ENCODE results near the gene PNPLA6. TPM values are rescaled to one million over a fixed set of nuclear protein-coding genes. Genes with fewer than 3 reads are reported as not detected.

PNPLA6 gene
- total RNA-seq, 1 donor from 2014 or later = 52.7 TPM

GRCh38 chr19:7552781-7553180 lies 17.3 kb downstream of the PNPLA6 start:
- H3K9me3 ChIP-seq (ENCODE audit: control insufficient read depth in 3 of 3, low read length in 3 of 3) = no peaks in the 10 kb centered on the region
- peaks cover 28 to 35% (median 34%) of the 10 kb centered on the region in 3 donors for H3K36me3 ChIP-seq (ENCODE audit: control insufficient read depth in 3 of 3, insufficient read depth in 3 of 3, low read length in 3 of 3)
- H3K4me3 ChIP-seq (ENCODE audit: low read length in 3 of 3) = no peak overlapping the region
- H3K9ac ChIP-seq (ENCODE audit: low read depth in 1 of 3, low read length in 3 of 3) = no peak overlapping the region
- H3K27ac ChIP-seq (ENCODE audit: low read depth, low read length) = no peak overlapping the region
- H3K27me3 ChIP-seq (ENCODE audit: control insufficient read depth in 3 of 3, insufficient read depth in 3 of 3, low read length in 3 of 3) = no peaks in the 10 kb centered on the region
- peaks cover 0 to 5% (median 3%) of the 10 kb centered on the region in 3 donors for H3K4me1 ChIP-seq (ENCODE audit: control insufficient read depth in 3 of 3, insufficient read depth in 3 of 3, low read length in 3 of 3)

- H3K36me3 ChIP-seq (ENCODE audit: control insufficient read depth in 3 of 3, insufficient read depth in 3 of 3, low read length in 3 of 3) = peaks cover 45 to 50% (median 50%) of the 10 kb centered on the region in 3 donors
- H3K4me3 ChIP-seq (ENCODE audit: low read length in 3 of 3) = no peak overlapping the region
- no peaks in the 10 kb centered on the region for H3K27me3 ChIP-seq (ENCODE audit: control insufficient read depth in 3 of 3, insufficient read depth in 3 of 3, low read length in 3 of 3)
- H3K9me3 ChIP-seq (ENCODE audit: control insufficient read depth in 3 of 3, low read length in 3 of 3) = no peaks in the 10 kb centered on the region
- H3K4me1 ChIP-seq (ENCODE audit: control insufficient read depth in 3 of 3, insufficient read depth in 3 of 3, low read length in 3 of 3) = peaks cover 0 to 5% (median 3%) of the 10 kb centered on the region in 3 donors
- no peak overlapping the region for H3K9ac ChIP-seq (ENCODE audit: low read depth in 1 of 3, low read length in 3 of 3)
- H3K27ac ChIP-seq (ENCODE audit: low read depth, low read length) = no peak overlapping the region
Observed at GRCh38 chr19:7554565-7554964, 19.0 kb downstream of the PNPLA6 start.

GRCh38 chr19:7554990-7555864 lies 19.7 kb downstream of the PNPLA6 start:
- Histone ChIP-seq H3K9ac (ENCODE audit: low read depth in 1 of 3, low read length in 3 of 3) (no peak overlapping the region), H3K27me3 (ENCODE audit: control insufficient read depth in 3 of 3, insufficient read depth in 3 of 3, low read length in 3 of 3) (no peaks in the 10 kb centered on the region), H3K36me3 (ENCODE audit: control insufficient read depth in 3 of 3, insufficient read depth in 3 of 3, low read length in 3 of 3) (peaks cover 45 to 52% (median 50%) of the 10 kb centered on the region in 3 donors), H3K4me1 (ENCODE audit: control insufficient read depth in 3 of 3, insufficient read depth in 3 of 3, low read length in 3 of 3) (peaks cover 0 to 5% (median 3%) of the 10 kb centered on the region in 3 donors), H3K4me3 (ENCODE audit: low read length in 3 of 3) (no peak overlapping the region), H3K27ac (ENCODE audit: low read depth, low read length) (no peak overlapping the region), H3K9me3 (ENCODE audit: control insufficient read depth in 3 of 3, low read length in 3 of 3) (no peaks in the 10 kb centered on the region)

GRCh38 chr19:7556696-7557315 lies 21.3 kb downstream of the PNPLA6 start:
- peaks cover 44 to 55% (median 55%) of the 10 kb centered on the region in 3 donors for H3K36me3 ChIP-seq (ENCODE audit: control insufficient read depth in 3 of 3, insufficient read depth in 3 of 3, low read length in 3 of 3)

GRCh38 chr19:7558667-7559066 lies 23.1 kb downstream of the PNPLA6 start:
- Histone ChIP-seq H3K9ac (ENCODE audit: low read depth in 1 of 3, low read length in 3 of 3) (no peak overlapping the region), H3K36me3 (ENCODE audit: control insufficient read depth in 3 of 3, insufficient read depth in 3 of 3, low read length in 3 of 3) (peaks cover 44 to 54% (median 50%) of the 10 kb centered on the region in 3 donors), H3K4me3 (ENCODE audit: low read length in 3 of 3) (no peak overlapping the region)

More at GRCh38 chr19:7556696-7557315, 21.3 kb downstream of the PNPLA6 start:
- Histone ChIP-seq H3K9ac (ENCODE audit: low read depth in 1 of 3, low read length in 3 of 3) (no peak overlapping the region), H3K4me1 (ENCODE audit: control insufficient read depth in 3 of 3, insufficient read depth in 3 of 3, low read length in 3 of 3) (peaks cover 0 to under 1% (median 0%) of the 10 kb centered on the region in 3 donors), H3K9me3 (ENCODE audit: control insufficient read depth in 3 of 3, low read length in 3 of 3) (no peaks in the 10 kb centered on the region), H3K27ac (ENCODE audit: low read depth, low read length) (no peak overlapping the region), H3K4me3 (ENCODE audit: low read length in 3 of 3) (no peak overlapping the region), H3K27me3 (ENCODE audit: control insufficient read depth in 3 of 3, insufficient read depth in 3 of 3, low read length in 3 of 3) (no peaks in the 10 kb centered on the region)

GRCh38 chr19:7559102-7559501 lies 23.6 kb downstream of the PNPLA6 start:
- Histone ChIP-seq H3K9ac (ENCODE audit: low read depth in 1 of 3, low read length in 3 of 3) (no peak overlapping the region), H3K4me1 (ENCODE audit: control insufficient read depth in 3 of 3, insufficient read depth in 3 of 3, low read length in 3 of 3) (no peaks in the 10 kb centered on the region), H3K9me3 (ENCODE audit: control insufficient read depth in 3 of 3, low read length in 3 of 3) (no peaks in the 10 kb centered on the region), H3K36me3 (ENCODE audit: control insufficient read depth in 3 of 3, insufficient read depth in 3 of 3, low read length in 3 of 3) (peaks cover 44 to 53% (median 49%) of the 10 kb centered on the region in 3 donors), H3K27me3 (ENCODE audit: control insufficient read depth in 3 of 3, insufficient read depth in 3 of 3, low read length in 3 of 3) (no peaks in the 10 kb centered on the region), H3K4me3 (ENCODE audit: low read length in 3 of 3) (no peak overlapping the region), H3K27ac (ENCODE audit: low read depth, low read length) (no peak overlapping the region)

More at GRCh38 chr19:7558667-7559066, 23.1 kb downstream of the PNPLA6 start:
- Histone ChIP-seq H3K27me3 (ENCODE audit: control insufficient read depth in 3 of 3, insufficient read depth in 3 of 3, low read length in 3 of 3) (no peaks in the 10 kb centered on the region), H3K4me1 (ENCODE audit: control insufficient read depth in 3 of 3, insufficient read depth in 3 of 3, low read length in 3 of 3) (no peaks in the 10 kb centered on the region), H3K9me3 (ENCODE audit: control insufficient read depth in 3 of 3, low read length in 3 of 3) (no peaks in the 10 kb centered on the region), H3K27ac (ENCODE audit: low read depth, low read length) (no peak overlapping the region)

- no peak overlapping the region for H3K27ac ChIP-seq (ENCODE audit: low read depth, low read length)
- no peak overlapping the region for H3K9ac ChIP-seq (ENCODE audit: low read depth in 1 of 3, low read length in 3 of 3)
- peaks cover 38 to 47% (median 42%) of the 10 kb centered on the region in 3 donors for H3K36me3 ChIP-seq (ENCODE audit: control insufficient read depth in 3 of 3, insufficient read depth in 3 of 3, low read length in 3 of 3)
- no peaks in the 10 kb centered on the region for H3K9me3 ChIP-seq (ENCODE audit: control insufficient read depth in 3 of 3, low read length in 3 of 3)
- H3K4me3 ChIP-seq (ENCODE audit: low read length in 3 of 3) = no peak overlapping the region
- H3K27me3 ChIP-seq (ENCODE audit: control insufficient read depth in 3 of 3, insufficient read depth in 3 of 3, low read length in 3 of 3) = no peaks in the 10 kb centered on the region
- no peaks in the 10 kb centered on the region for H3K4me1 ChIP-seq (ENCODE audit: control insufficient read depth in 3 of 3, insufficient read depth in 3 of 3, low read length in 3 of 3)
Observed at GRCh38 chr19:7560255-7560654, 24.7 kb downstream of the PNPLA6 start.

GRCh38 chr19:7561325-7561724 lies 25.8 kb downstream of the PNPLA6 start:
- Histone ChIP-seq H3K36me3 (ENCODE audit: control insufficient read depth in 3 of 3, insufficient read depth in 3 of 3, low read length in 3 of 3) (peaks cover 37 to 40% (median 37%) of the 10 kb centered on the region in 3 donors), H3K9ac (ENCODE audit: low read depth in 1 of 3, low read length in 3 of 3) (no peak overlapping the region), H3K4me1 (ENCODE audit: control insufficient read depth in 3 of 3, insufficient read depth in 3 of 3, low read length in 3 of 3) (no peaks in the 10 kb centered on the region)

GRCh38 chr19:7562646-7563393 lies 27.3 kb downstream of the PNPLA6 start:
- H3K4me1 ChIP-seq (ENCODE audit: control insufficient read depth in 3 of 3, insufficient read depth in 3 of 3, low read length in 3 of 3) = no peaks in the 10 kb centered on the region
- peaks cover 23 to 27% (median 25%) of the 10 kb centered on the region in 3 donors for H3K36me3 ChIP-seq (ENCODE audit: control insufficient read depth in 3 of 3, insufficient read depth in 3 of 3, low read length in 3 of 3)
- H3K4me3 ChIP-seq (ENCODE audit: low read length in 3 of 3) = no peak overlapping the region
- H3K27ac ChIP-seq (ENCODE audit: low read depth, low read length) = no peak overlapping the region
- H3K9ac ChIP-seq (ENCODE audit: low read depth in 1 of 3, low read length in 3 of 3) = no peak overlapping the region
- no peaks in the 10 kb centered on the region for H3K27me3 ChIP-seq (ENCODE audit: control insufficient read depth in 3 of 3, insufficient read depth in 3 of 3, low read length in 3 of 3)
- no peaks in the 10 kb centered on the region for H3K9me3 ChIP-seq (ENCODE audit: control insufficient read depth in 3 of 3, low read length in 3 of 3)

More at GRCh38 chr19:7561325-7561724, 25.8 kb downstream of the PNPLA6 start:
- Histone ChIP-seq H3K9me3 (ENCODE audit: control insufficient read depth in 3 of 3, low read length in 3 of 3) (no peaks in the 10 kb centered on the region), H3K27ac (ENCODE audit: low read depth, low read length) (no peak overlapping the region), H3K27me3 (ENCODE audit: control insufficient read depth in 3 of 3, insufficient read depth in 3 of 3, low read length in 3 of 3) (no peaks in the 10 kb centered on the region), H3K4me3 (ENCODE audit: low read length in 3 of 3) (no peak overlapping the region)

All from skeletal muscle tissue (tissue), 4 donors.